SK-N-SH treated with all-trans-retinoic acid at 6 μM for 48 hours (cell line): ENCODE data around the gene GNG2.

Experiments used
- ATAC-seq: fragments of 200-7000 bp; cut with Tn5 transposase; 3 replicates; pipeline ENCODE4 v1.9.1; 2020; ENCODE audit warnings: mild to moderate bottlenecking, moderate library complexity
- ARNTL ChIP-seq: fragments of 450-650 bp; formaldehyde crosslinking; IDR thresholded peaks from 2 replicates; pipeline ENCODE4 v1.5.0; 2020; ENCODE audit warnings: low read depth, mild to moderate bottlenecking, moderate library complexity, borderline replicate concordance
- BACH2 ChIP-seq: fragments of 250-450 bp; sonication (Bioruptor Pico); IDR thresholded peaks from 2 replicates; pipeline ENCODE4 v1.9.0; 2021; ENCODE audit warnings: mild to moderate bottlenecking, borderline replicate concordance
- CSDC2 ChIP-seq: fragments of 250-450 bp; sonication (Bioruptor Pico); IDR thresholded peaks from 2 replicates; pipeline ENCODE4 v1.5.0; 2020; ENCODE audit warnings: mild to moderate bottlenecking, moderate library complexity
- ESRRG ChIP-seq: fragments of 250-450 bp; sonication (Bioruptor Pico); IDR thresholded peaks from 2 replicates; pipeline ENCODE4 v1.6.1; 2021; ENCODE audit warnings: mild to moderate bottlenecking
- GLIS3 ChIP-seq: fragments of 250-450 bp; sonication (Bioruptor Pico); IDR thresholded peaks from 2 replicates; pipeline ENCODE4 v1.5.0; 2020; ENCODE audit warnings: mild to moderate bottlenecking, moderate library complexity
- ISL1 ChIP-seq: fragments of 250-450 bp; sonication (Bioruptor Pico); IDR thresholded peaks from 2 replicates; pipeline ENCODE4 v2.1.2; 2022; ENCODE audit warnings: mild to moderate bottlenecking, moderate library complexity
- OSR1 ChIP-seq: fragments of 250-450 bp; sonication (Bioruptor Pico); IDR thresholded peaks from 2 replicates; pipeline ENCODE4 v1.8.0; 2022; ENCODE audit warnings: moderate library complexity, mild to moderate bottlenecking, inconsistent platforms
- PATZ1 ChIP-seq: fragments of 250-450 bp; sonication (Bioruptor Pico); IDR thresholded peaks from 2 replicates; pipeline ENCODE4 v1.8.0; 2020; ENCODE audit warnings: mild to moderate bottlenecking, moderate library complexity, borderline replicate concordance
- POU6F1 ChIP-seq: fragments of 250-450 bp; sonication (Bioruptor Pico); IDR thresholded peaks from 2 replicates; pipeline ENCODE4 v1.8.0; 2021; ENCODE audit warnings: low read depth, mild to moderate bottlenecking, moderate library complexity, borderline replicate concordance
- PPARA ChIP-seq: fragments of 250-450 bp; sonication (Bioruptor Pico); IDR thresholded peaks from 2 replicates; pipeline ENCODE4 v1.5.0; 2020; ENCODE audit warnings: mild to moderate bottlenecking, borderline replicate concordance
- RARB ChIP-seq: fragments of 250-450 bp; sonication (Bioruptor Pico); IDR thresholded peaks from 2 replicates; pipeline ENCODE4 v1.8.0; 2021; ENCODE audit warnings: mild to moderate bottlenecking, moderate library complexity
- SNAI2 ChIP-seq: fragments of 250-450 bp; sonication (Bioruptor Pico); IDR thresholded peaks from 2 replicates; pipeline ENCODE4 v1.5.0; 2020; ENCODE audit warnings: mild to moderate bottlenecking, moderate library complexity
- TOX ChIP-seq: fragments of 250-450 bp; sonication (Bioruptor Pico); IDR thresholded peaks from 2 replicates; pipeline ENCODE4 v1.8.0; 2021; ENCODE audit warnings: mild to moderate bottlenecking, moderate library complexity, borderline replicate concordance
- ZC3H10 ChIP-seq: fragments of 250-450 bp; sonication (Bioruptor Pico); IDR thresholded peaks from 2 replicates; pipeline ENCODE4 v1.5.1; 2021; ENCODE audit warnings: mild to moderate bottlenecking, moderate library complexity
- ZFP30 ChIP-seq: fragments of 450-650 bp; formaldehyde crosslinking; IDR thresholded peaks from 2 replicates; pipeline ENCODE4 v1.5.0; 2022; ENCODE audit warnings: mild to moderate bottlenecking, moderate library complexity
- ZNF565 ChIP-seq: fragments of 450-650 bp; formaldehyde crosslinking; conservative IDR thresholded peaks from 2 replicates; pipeline ENCODE4 v1.5.0; 2020; ENCODE audit warnings: low read depth, mild to moderate bottlenecking, moderate library complexity
- TF ChIP-seq, protein P1 (sequence below): fragments of 250-450 bp; sonication (Bioruptor Pico); IDR thresholded peaks from 2 replicates; pipeline ENCODE4 v1.5.1; 2020; ENCODE audit warnings: low read depth, mild to moderate bottlenecking, moderate library complexity
- TF ChIP-seq, protein P2 (sequence below): fragments of 250-450 bp; sonication (Bioruptor Pico); IDR thresholded peaks from 2 replicates; pipeline ENCODE4 v1.5.0; 2020; ENCODE audit warnings: mild to moderate bottlenecking, moderate library complexity
- TF ChIP-seq, protein P3 (sequence below): fragments of 250-450 bp; sonication (Bioruptor Pico); IDR thresholded peaks from 2 replicates; pipeline ENCODE4 v1.5.1; 2021; ENCODE audit warnings: mild to moderate bottlenecking, moderate library complexity

The GNG2 gene

DNA sequence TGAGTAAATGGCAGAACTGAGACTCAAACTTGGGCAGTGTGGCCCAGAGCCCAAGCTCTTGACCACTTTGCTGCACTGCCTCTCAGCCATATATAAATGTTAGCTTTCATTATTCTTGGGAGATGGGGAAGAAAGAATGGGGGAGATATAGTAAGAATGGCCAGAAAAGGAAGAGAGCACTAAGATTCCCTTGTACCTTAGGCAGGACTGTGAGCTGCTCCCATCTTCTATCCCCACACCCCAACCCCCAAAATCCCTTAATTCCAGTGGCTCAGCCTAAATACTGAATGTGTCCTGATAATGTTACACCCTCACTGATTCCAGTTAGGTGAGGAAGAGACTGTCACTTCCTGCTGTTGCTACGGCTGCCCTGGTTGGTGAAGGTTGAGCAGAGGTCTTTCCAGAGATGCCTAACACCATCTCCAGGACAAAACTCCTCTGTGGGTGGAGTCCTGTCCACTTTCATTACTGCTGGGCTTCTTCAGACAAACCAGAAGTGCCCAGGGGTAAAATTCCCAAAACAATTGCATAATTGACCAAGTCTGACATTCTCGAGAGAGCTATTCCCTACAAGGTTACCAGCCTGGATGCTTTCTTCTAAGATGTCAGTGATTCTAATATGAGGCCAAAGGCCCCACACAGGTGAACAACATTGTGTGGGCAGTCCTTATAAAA lies 51.8 kb downstream of the GNG2 start:
- peak; percentile 94 for ATAC-seq

DNA sequence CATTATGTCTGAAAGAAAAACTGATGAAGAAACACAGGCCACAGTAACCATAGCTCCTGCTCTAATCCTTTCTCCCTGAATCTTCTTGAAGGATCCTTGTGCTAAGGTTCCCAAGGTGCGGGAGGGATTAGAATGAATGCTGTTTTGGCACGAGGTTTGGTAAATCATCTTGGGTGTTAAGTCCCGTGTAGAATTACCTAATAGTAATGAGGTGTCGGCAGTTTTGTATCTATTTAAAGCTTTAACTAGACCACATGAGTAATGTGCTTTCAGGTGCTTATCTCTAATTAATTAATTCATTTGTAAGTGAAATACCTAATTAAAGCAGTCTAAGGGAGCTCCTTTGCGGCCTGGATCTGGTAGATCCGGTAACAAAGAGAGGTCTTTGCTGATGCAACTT lies 53.9 kb downstream of the GNG2 start:
- TF ChIP-seq, protein P1, sequence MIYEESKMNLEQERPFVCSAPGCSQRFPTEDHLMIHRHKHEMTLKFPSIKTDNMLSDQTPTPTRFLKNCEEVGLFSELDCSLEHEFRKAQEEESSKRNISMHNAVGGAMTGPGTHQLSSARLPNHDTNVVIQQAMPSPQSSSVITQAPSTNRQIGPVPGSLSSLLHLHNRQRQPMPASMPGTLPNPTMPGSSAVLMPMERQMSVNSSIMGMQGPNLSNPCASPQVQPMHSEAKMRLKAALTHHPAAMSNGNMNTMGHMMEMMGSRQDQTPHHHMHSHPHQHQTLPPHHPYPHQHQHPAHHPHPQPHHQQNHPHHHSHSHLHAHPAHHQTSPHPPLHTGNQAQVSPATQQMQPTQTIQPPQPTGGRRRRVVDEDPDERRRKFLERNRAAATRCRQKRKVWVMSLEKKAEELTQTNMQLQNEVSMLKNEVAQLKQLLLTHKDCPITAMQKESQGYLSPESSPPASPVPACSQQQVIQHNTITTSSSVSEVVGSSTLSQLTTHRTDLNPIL (CRISPR knock-in tag) = no peak
- TF ChIP-seq BACH2 (CRISPR knock-in tag) = no peak
- TF ChIP-seq, protein P2, sequence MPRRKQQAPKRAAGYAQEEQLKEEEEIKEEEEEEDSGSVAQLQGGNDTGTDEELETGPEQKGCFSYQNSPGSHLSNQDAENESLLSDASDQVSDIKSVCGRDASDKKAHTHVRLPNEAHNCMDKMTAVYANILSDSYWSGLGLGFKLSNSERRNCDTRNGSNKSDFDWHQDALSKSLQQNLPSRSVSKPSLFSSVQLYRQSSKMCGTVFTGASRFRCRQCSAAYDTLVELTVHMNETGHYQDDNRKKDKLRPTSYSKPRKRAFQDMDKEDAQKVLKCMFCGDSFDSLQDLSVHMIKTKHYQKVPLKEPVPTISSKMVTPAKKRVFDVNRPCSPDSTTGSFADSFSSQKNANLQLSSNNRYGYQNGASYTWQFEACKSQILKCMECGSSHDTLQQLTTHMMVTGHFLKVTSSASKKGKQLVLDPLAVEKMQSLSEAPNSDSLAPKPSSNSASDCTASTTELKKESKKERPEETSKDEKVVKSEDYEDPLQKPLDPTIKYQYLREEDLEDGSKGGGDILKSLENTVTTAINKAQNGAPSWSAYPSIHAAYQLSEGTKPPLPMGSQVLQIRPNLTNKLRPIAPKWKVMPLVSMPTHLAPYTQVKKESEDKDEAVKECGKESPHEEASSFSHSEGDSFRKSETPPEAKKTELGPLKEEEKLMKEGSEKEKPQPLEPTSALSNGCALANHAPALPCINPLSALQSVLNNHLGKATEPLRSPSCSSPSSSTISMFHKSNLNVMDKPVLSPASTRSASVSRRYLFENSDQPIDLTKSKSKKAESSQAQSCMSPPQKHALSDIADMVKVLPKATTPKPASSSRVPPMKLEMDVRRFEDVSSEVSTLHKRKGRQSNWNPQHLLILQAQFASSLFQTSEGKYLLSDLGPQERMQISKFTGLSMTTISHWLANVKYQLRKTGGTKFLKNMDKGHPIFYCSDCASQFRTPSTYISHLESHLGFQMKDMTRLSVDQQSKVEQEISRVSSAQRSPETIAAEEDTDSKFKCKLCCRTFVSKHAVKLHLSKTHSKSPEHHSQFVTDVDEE (CRISPR knock-in tag) = no peak
- no peak for TF ChIP-seq PPARA (CRISPR knock-in tag)
- TF ChIP-seq POU6F1 (CRISPR knock-in tag) = no peak
- no peak for TF ChIP-seq ZNF565 (CRISPR knock-in tag)
- TF ChIP-seq PATZ1 (CRISPR knock-in tag) = no peak
- ATAC-seq = no peak

More for the DNA sequence above, 51.8 kb downstream of the GNG2 start:
- TF ChIP-seq BACH2 (CRISPR knock-in tag) = no peak
- TF ChIP-seq ISL1 (CRISPR knock-in tag) = 0 out of 2 replicates have a peak, but pooled peaks have one; percentile 20
- TF ChIP-seq ZC3H10 = no peak
- TF ChIP-seq ESRRG (CRISPR knock-in tag) = no peak

GRCh38 chr14:51917193-51917592 lies 56.8 kb downstream of the GNG2 start:
- TF ChIP-seq CSDC2 (CRISPR knock-in tag) (no peak), POU6F1 (CRISPR knock-in tag) (no peak), GLIS3 (no peak), SNAI2 (CRISPR knock-in tag) (no peak), ISL1 (CRISPR knock-in tag) (no peak), ZC3H10 (no peak)
- no peak for ATAC-seq

- TF ChIP-seq, protein P3, sequence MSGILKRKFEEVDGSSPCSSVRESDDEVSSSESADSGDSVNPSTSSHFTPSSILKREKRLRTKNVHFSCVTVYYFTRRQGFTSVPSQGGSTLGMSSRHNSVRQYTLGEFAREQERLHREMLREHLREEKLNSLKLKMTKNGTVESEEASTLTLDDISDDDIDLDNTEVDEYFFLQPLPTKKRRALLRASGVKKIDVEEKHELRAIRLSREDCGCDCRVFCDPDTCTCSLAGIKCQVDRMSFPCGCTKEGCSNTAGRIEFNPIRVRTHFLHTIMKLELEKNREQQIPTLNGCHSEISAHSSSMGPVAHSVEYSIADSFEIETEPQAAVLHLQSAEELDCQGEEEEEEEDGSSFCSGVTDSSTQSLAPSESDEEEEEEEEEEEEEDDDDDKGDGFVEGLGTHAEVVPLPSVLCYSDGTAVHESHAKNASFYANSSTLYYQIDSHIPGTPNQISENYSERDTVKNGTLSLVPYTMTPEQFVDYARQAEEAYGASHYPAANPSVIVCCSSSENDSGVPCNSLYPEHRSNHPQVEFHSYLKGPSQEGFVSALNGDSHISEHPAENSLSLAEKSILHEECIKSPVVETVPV (CRISPR knock-in tag) = no peak
- TF ChIP-seq, protein P1 (CRISPR knock-in tag) = no peak
- no peak for TF ChIP-seq ZFP30 (CRISPR knock-in tag)
- no peak for TF ChIP-seq TOX (CRISPR knock-in tag)
- no peak for TF ChIP-seq ARNTL
- no peak for TF ChIP-seq ZC3H10
- no peak for TF ChIP-seq ISL1 (CRISPR knock-in tag)
- TF ChIP-seq BACH2 (CRISPR knock-in tag) = no peak
- no peak for TF ChIP-seq ESRRG (CRISPR knock-in tag)
- TF ChIP-seq OSR1 (CRISPR knock-in tag) = no peak
- TF ChIP-seq RARB (CRISPR knock-in tag) = no peak
- ATAC-seq = no peak
Measured at GRCh38 chr14:51921026-51921425, 60.6 kb downstream of the GNG2 start.
